GM19025 (cell line): ENCODE measurements around the gene GRM3.

Source experiments
- ATAC-seq: cut with Tn5 transposase; IDR thresholded peaks from one replicate; pipeline ENCODE4 v1.9.1; 2021; ENCODE audit warnings: mild to moderate bottlenecking, low read depth, moderate library complexity; ENCODE audit not compliant: unreplicated experiment

The GRM3 gene

GRCh38 chr7:86784765-86785164 lies 141.1 kb downstream of the GRM3 start:
- no peak for ATAC-seq

- peak; percentile 62 for ATAC-seq
Observed at GRCh38 chr7:86785641-86786040, 141.9 kb downstream of the GRM3 start.

- ATAC-seq: no peak
Observed at GRCh38 chr7:86786376-86786775, 142.7 kb downstream of the GRM3 start.

- ATAC-seq: no peak
Observed at GRCh38 chr7:86788948-86789347, 145.2 kb downstream of the GRM3 start.

GRCh38 chr7:86790383-86790782 lies 146.7 kb downstream of the GRM3 start:
- ATAC-seq: peak; percentile 33

GRCh38 chr7:86792260-86792659 lies 148.6 kb downstream of the GRM3 start:
- no peak for ATAC-seq

- ATAC-seq: no peak
Observed at GRCh38 chr7:86793136-86793535, 149.4 kb downstream of the GRM3 start.

- ATAC-seq: no peak
Observed at GRCh38 chr7:86814661-86815379, 171.1 kb downstream of the GRM3 start.

- ATAC-seq: no peak
Observed at GRCh38 chr7:86815556-86815955, 171.8 kb downstream of the GRM3 start.

GRCh38 chr7:86818903-86819302 lies 175.2 kb downstream of the GRM3 start:
- ATAC-seq: no peak

- ATAC-seq: no peak
Observed at GRCh38 chr7:86823769-86824168, 180.1 kb downstream of the GRM3 start.

- ATAC-seq: no peak
Observed at GRCh38 chr7:86825264-86825663, 181.6 kb downstream of the GRM3 start.

- ATAC-seq: no peak
Observed at GRCh38 chr7:86826948-86827347, 183.2 kb downstream of the GRM3 start.

GRCh38 chr7:86833360-86833759 lies 189.7 kb downstream of the GRM3 start:
- no peak for ATAC-seq

- no peak for ATAC-seq
Observed at GRCh38 chr7:86837235-86837634, 193.5 kb downstream of the GRM3 start.

GRCh38 chr7:86844608-86845007 lies 200.9 kb downstream of the GRM3 start:
- ATAC-seq: no peak

GRCh38 chr7:86846494-86847190 lies 202.9 kb downstream of the GRM3 start:
- ATAC-seq: no peak

GRCh38 chr7:86848226-86848625 lies 204.5 kb downstream of the GRM3 start:
- no peak for ATAC-seq

GRCh38 chr7:86851566-86851965 lies 207.9 kb downstream of the GRM3 start:
- ATAC-seq: no peak

GRCh38 chr7:86863452-86863851 lies 219.7 kb downstream of the GRM3 start:
- no peak for ATAC-seq

- no peak for ATAC-seq
Observed at GRCh38 chr7:86867163-86867762, 223.6 kb downstream of the GRM3 start.

GRCh38 chr7:86876146-86876545 lies 232.4 kb downstream of the GRM3 start:
- no peak for ATAC-seq
